Measurements from ENCODE around the gene KIF6. TPM values are rescaled to one million over a fixed set of nuclear protein-coding genes. Genes with fewer than 3 reads are reported as not detected.

KIF6 gene
- polyA plus RNA-seq, 3 donors, result not detected

DNA sequence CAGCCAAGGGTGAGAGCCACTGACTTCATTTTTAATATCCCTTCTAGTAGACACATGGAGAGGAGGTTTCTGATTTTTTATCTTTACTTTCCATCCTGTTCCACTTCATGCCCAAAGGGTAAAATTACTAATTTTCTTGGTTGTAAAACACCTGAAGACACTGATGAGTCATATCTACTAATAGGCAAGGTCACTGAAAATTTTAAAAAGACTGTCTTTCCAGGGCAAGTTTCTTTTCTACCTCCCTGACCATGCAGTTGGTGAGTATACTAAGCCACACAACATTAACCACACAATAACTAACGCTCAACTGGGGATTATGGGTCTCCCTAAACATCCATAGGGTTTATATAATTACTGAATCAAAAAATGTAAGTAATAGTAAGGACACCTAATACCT lies 109.6 kb downstream of the KIF6 start:
- H3K79me2 ChIP-seq (ENCODE audit: insufficient read depth, low read length), result no peaks in the 10 kb centered on the region
- no peaks in the 10 kb centered on the region for H3K36me3 ChIP-seq (replicated peaks in 1 of 2; ENCODE audit: control insufficient read depth in 1 of 2, insufficient read depth in 2 of 2, low read length in 2 of 2)
- H4K20me1 ChIP-seq (ENCODE audit: insufficient read depth, low read length), result no peaks in the 10 kb centered on the region
- peaks cover 0 to 3% of the 10 kb centered on the region in 2 donors for H3K27me3 ChIP-seq (ENCODE audit: control insufficient read depth in 2 of 2, insufficient read depth in 2 of 2, low read length in 2 of 2)
- intact Hi-C loops (cut with micrococcal nuclease), result no loop called here
- no peaks in the 10 kb centered on the region for H3K9me3 ChIP-seq (replicated peaks in 1 of 2; ENCODE audit: control insufficient read depth in 1 of 2, insufficient read depth in 1 of 2, low read length in 2 of 2)
- Mint-ChIP-seq H3K4me3 (no peak overlapping the region), H3K9me3 (peaks cover 0 to 1% (median 0%) of the 10 kb centered on the region in 7 donors), H3K36me3 (no peaks in the 10 kb centered on the region), H3K27me3 (ENCODE audit: low read depth in 3 of 3) (no peaks in the 10 kb centered on the region), H3K4me1 (no peaks in the 10 kb centered on the region), H3K27ac (no peak overlapping the region)
- H2AFZ ChIP-seq (ENCODE audit: insufficient read depth, low read depth, low read length, poor library complexity, severe bottlenecking), result no peak overlapping the region
- H3K4me2 ChIP-seq (replicated peaks; ENCODE audit: extremely low read depth, low read length, poor library complexity, severe bottlenecking), result no peak overlapping the region
- no peak overlapping the region for H3K9ac ChIP-seq (ENCODE audit: insufficient read depth, low read length, poor library complexity, severe bottlenecking)
- WGBS (ENCODE audit: insufficient coverage), result no CpG with 5 or more reads among the region's 1 CpG
- no peak overlapping the region for H3K4me3 ChIP-seq (replicated peaks in 1 of 3; ENCODE audit: low read depth in 2 of 3, low read length in 3 of 3)
- no peak overlapping the region for H3K27ac ChIP-seq (ENCODE audit: low read depth in 1 of 2, low read length in 2 of 2)
- TF ChIP-seq, protein P1, sequence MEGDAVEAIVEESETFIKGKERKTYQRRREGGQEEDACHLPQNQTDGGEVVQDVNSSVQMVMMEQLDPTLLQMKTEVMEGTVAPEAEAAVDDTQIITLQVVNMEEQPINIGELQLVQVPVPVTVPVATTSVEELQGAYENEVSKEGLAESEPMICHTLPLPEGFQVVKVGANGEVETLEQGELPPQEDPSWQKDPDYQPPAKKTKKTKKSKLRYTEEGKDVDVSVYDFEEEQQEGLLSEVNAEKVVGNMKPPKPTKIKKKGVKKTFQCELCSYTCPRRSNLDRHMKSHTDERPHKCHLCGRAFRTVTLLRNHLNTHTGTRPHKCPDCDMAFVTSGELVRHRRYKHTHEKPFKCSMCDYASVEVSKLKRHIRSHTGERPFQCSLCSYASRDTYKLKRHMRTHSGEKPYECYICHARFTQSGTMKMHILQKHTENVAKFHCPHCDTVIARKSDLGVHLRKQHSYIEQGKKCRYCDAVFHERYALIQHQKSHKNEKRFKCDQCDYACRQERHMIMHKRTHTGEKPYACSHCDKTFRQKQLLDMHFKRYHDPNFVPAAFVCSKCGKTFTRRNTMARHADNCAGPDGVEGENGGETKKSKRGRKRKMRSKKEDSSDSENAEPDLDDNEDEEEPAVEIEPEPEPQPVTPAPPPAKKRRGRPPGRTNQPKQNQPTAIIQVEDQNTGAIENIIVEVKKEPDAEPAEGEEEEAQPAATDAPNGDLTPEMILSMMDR (IDR thresholded peaks at IDR 0.05), result no peak
- no peak for DNase-seq
- H3K4me1 ChIP-seq (ENCODE audit: control insufficient read depth in 1 of 2, insufficient read depth in 2 of 2, low read length in 2 of 2), result no peaks in the 10 kb centered on the region

DNA sequence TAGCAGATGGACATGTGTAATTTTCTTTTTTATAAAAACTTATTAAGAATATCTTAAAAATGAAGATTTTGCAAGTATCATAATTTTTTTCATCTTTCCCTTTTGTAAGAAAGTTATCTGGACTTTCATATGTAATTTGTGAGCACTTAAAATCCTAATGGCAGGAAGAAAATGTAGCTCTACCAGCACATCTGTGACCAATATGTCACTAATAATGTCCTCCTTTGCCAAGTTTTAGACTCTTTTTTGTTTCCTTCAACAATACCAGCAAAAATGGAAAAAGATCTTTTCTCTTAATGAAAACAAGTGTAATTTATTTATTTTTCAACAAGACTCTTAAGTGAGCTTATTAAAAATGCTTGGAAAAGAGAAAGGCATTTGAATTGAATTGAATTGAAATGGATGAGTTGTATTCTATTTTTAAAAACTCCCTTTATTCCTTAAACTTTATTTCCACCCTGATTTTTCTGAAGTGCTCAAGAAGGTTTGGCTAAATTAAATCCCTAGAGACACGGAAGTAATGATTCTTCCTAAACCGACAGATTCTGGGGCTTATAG lies 110.7 kb downstream of the KIF6 start:
- no peaks in the 10 kb centered on the region for H3K36me3 ChIP-seq (replicated peaks in 1 of 2; ENCODE audit: control insufficient read depth in 1 of 2, insufficient read depth in 2 of 2, low read length in 2 of 2)
- DNase-seq, result no peak
- no peaks in the 10 kb centered on the region for H3K9me3 ChIP-seq (replicated peaks in 1 of 2; ENCODE audit: control insufficient read depth in 1 of 2, insufficient read depth in 1 of 2, low read length in 2 of 2)
- H3K4me1 Mint-ChIP-seq, result no peaks in the 10 kb centered on the region
- no peak overlapping the region for H3K4me2 ChIP-seq (replicated peaks; ENCODE audit: extremely low read depth, low read length, poor library complexity, severe bottlenecking)
- H3K9me3 Mint-ChIP-seq, result peaks cover 0 to 1% (median 0%) of the 10 kb centered on the region in 7 donors
- H3K27ac Mint-ChIP-seq, result no peak overlapping the region
- no peaks in the 10 kb centered on the region for H3K27me3 Mint-ChIP-seq (ENCODE audit: low read depth in 3 of 3)
- TF ChIP-seq, protein P1 (IDR thresholded peaks at IDR 0.05), result no peak
- no peaks in the 10 kb centered on the region for H3K4me1 ChIP-seq (ENCODE audit: control insufficient read depth in 1 of 2, insufficient read depth in 2 of 2, low read length in 2 of 2)
- H3K9ac ChIP-seq (ENCODE audit: insufficient read depth, low read length, poor library complexity, severe bottlenecking), result no peak overlapping the region
- H4K20me1 ChIP-seq (ENCODE audit: insufficient read depth, low read length), result no peaks in the 10 kb centered on the region
- no peak overlapping the region for H3K4me3 Mint-ChIP-seq
- 100% methylated on average over 2 of the region's 2 CpGs for WGBS (ENCODE audit: insufficient coverage)
- no peak overlapping the region for H3K4me3 ChIP-seq (replicated peaks in 1 of 3; ENCODE audit: low read depth in 2 of 3, low read length in 3 of 3)
- peaks cover 0 to 3% of the 10 kb centered on the region in 2 donors for H3K27me3 ChIP-seq (ENCODE audit: control insufficient read depth in 2 of 2, insufficient read depth in 2 of 2, low read length in 2 of 2)
- no peak overlapping the region for H3K27ac ChIP-seq (ENCODE audit: low read depth in 1 of 2, low read length in 2 of 2)
- H3K79me2 ChIP-seq (ENCODE audit: insufficient read depth, low read length), result no peaks in the 10 kb centered on the region
- no peaks in the 10 kb centered on the region for H3K36me3 Mint-ChIP-seq
- no peak overlapping the region for H2AFZ ChIP-seq (ENCODE audit: insufficient read depth, low read depth, low read length, poor library complexity, severe bottlenecking)
- intact Hi-C loops (cut with micrococcal nuclease), result no loop called here

All from CD14-positive monocyte (primary cell).